Immature natural killer cell (primary cell): ENCODE measurements around the gene ISLR2. TPM values are rescaled to one million over a fixed set of nuclear protein-coding genes. Genes with fewer than 3 reads are reported as not detected.

Source experiments
- DNase-seq, 3 donors: peaks; one replicate each; pipeline ENCODE4 v3.0.0; 2022; ENCODE audit warnings: mixed read lengths in 1 of 3
- H3K27ac Mint-ChIP-seq, 6 donors: one replicate each; pipeline ENCODE4 v1.8.0; 2020; ENCODE audit warnings: mixed read lengths in 6 of 6, mild to moderate bottlenecking in 5 of 6, inconsistent platforms in 4 of 6, moderate library complexity in 3 of 6
- H3K27me3 Mint-ChIP-seq, 3 donors: one replicate each; pipeline ENCODE4 v1.8.0; 2020 to 2021; ENCODE audit warnings: low read depth in 3 of 3, mild to moderate bottlenecking in 3 of 3, mixed read lengths in 3 of 3, moderate library complexity in 3 of 3, inconsistent platforms in 1 of 3
- H3K36me3 Mint-ChIP-seq, 3 donors: one replicate each; pipeline ENCODE4 v1.8.0; 2020; ENCODE audit warnings: mixed read lengths in 3 of 3, inconsistent platforms in 2 of 3, mild to moderate bottlenecking in 2 of 3
- H3K4me1 Mint-ChIP-seq, 2 donors: one replicate each; pipeline ENCODE4 v1.8.0; 2020; ENCODE audit warnings: inconsistent platforms in 2 of 2, mild to moderate bottlenecking in 2 of 2, mixed read lengths in 2 of 2, moderate library complexity in 1 of 2
- H3K4me3 Mint-ChIP-seq, 5 donors: one replicate each; pipeline ENCODE4 v1.8.0; 2020; ENCODE audit warnings: mild to moderate bottlenecking in 5 of 5, mixed read lengths in 5 of 5, inconsistent platforms in 3 of 5, moderate library complexity in 3 of 5
- H3K9me3 Mint-ChIP-seq, 6 donors: one replicate each; pipeline ENCODE4 v1.8.0; 2020; ENCODE audit warnings: mild to moderate bottlenecking in 6 of 6, mixed read lengths in 6 of 6, inconsistent platforms in 4 of 6, moderate library complexity in 3 of 6
- polyA plus RNA-seq, 3 donors: library from polyadenylated mRNA; unstranded; fragments of 300-500 nt; fragmentation: Illumina TruSeq; gene quantifications; one replicate each; pipeline ENCODE4 v1.2.3, GENCODE V29; 2021

ISLR2 gene
- polyA plus RNA-seq, 3 donors from 2014 or later: not detected

GRCh38 chr15:74182131-74182530 is 51.7 kb downstream of the ISLR2 start:
- no peak for DNase-seq
- no peak overlapping the region for H3K27ac Mint-ChIP-seq
- H3K27me3 Mint-ChIP-seq: peaks cover 1 to 4% (median 3%) of the 10 kb centered on the region in 3 donors
- H3K4me1 Mint-ChIP-seq: no peaks in the 10 kb centered on the region
- H3K4me3 Mint-ChIP-seq: no peak overlapping the region
- H3K36me3 Mint-ChIP-seq: no peaks in the 10 kb centered on the region
- H3K9me3 Mint-ChIP-seq: no peaks in the 10 kb centered on the region

DNA sequence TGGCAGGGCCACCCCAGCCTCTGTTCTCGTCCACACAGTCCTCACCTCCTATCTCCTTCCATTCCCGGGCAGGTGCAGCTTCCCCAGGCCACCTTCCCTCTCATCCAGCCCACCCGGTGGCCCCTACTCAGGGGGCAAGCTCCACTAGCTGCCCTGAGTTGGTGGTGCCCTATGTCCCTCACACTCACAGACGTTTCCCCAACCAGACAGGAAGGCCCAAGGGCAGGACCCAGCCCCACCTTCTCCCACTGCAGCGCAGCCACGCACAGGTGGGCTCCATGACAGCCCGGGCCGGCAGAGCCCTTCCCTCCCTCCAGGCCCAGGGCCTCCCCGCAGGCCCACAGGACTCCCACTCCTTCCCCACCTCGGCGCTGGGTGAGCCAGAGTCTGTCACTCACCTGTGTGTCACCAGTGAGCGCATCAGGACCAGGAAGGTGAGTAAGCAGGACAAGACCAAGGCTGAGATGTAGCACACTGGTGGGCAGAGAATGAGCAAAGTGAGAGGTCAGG is 54.3 kb downstream of the ISLR2 start:
- H3K4me1 Mint-ChIP-seq: no peaks in the 10 kb centered on the region
- H3K4me3 Mint-ChIP-seq: no peak overlapping the region
- no peak overlapping the region for H3K27ac Mint-ChIP-seq
- no peak for DNase-seq
- H3K36me3 Mint-ChIP-seq: no peaks in the 10 kb centered on the region
- H3K27me3 Mint-ChIP-seq: peaks cover 1 to 6% (median 3%) of the 10 kb centered on the region in 3 donors
- H3K9me3 Mint-ChIP-seq: no peaks in the 10 kb centered on the region

GRCh38 chr15:74185710-74186348 is 55.4 kb downstream of the ISLR2 start:
- no peaks in the 10 kb centered on the region for H3K9me3 Mint-ChIP-seq

More at GRCh38 chr15:74185710-74186348, 55.4 kb downstream of the ISLR2 start:
- peaks cover 1 to 3% (median 3%) of the 10 kb centered on the region in 3 donors for H3K27me3 Mint-ChIP-seq
- DNase-seq: no peak
- H3K4me3 Mint-ChIP-seq: no peak overlapping the region
- H3K4me1 Mint-ChIP-seq: no peaks in the 10 kb centered on the region
- H3K27ac Mint-ChIP-seq: no peak overlapping the region
- H3K36me3 Mint-ChIP-seq: no peaks in the 10 kb centered on the region

Other genes starting within 250 kb of the ISLR2 start
- 1 to 10 TPM in 1 of 3 donors, under 1 TPM in 1, not detected in 1; 0.98 to 1.1 TPM for gene LOXL1, start 204.1 kb upstream of the ISLR2 start, polyA plus RNA-seq
- 10 to 100 TPM; 12.7 to 17.4 (median 13.2) TPM for gene STOML1, start 138.3 kb upstream of the ISLR2 start, polyA plus RNA-seq
- 10 to 100 TPM in 2 of 3 donors, 1 to 10 TPM in 1; 8.0 to 47.7 (median 16.2) TPM for gene PML, start 135.9 kb upstream of the ISLR2 start, polyA plus RNA-seq
- gene GOLGA6A, start 48.0 kb upstream of the ISLR2 start, polyA plus RNA-seq: not detected
- not detected for gene ISLR, start 43.1 kb downstream of the ISLR2 start, polyA plus RNA-seq
- not detected for gene STRA6, start 72.2 kb downstream of the ISLR2 start, polyA plus RNA-seq
- not detected for gene CCDC33, start 105.7 kb downstream of the ISLR2 start, polyA plus RNA-seq
- not detected for gene CYP11A1, start 237.1 kb downstream of the ISLR2 start, polyA plus RNA-seq